Measurements from ENCODE around the gene CAPN13. TPM values are rescaled to one million over a fixed set of nuclear protein-coding genes. Genes with fewer than 3 reads are reported as not detected.

Gene CAPN13
- total and polyA plus RNA-seq, 2 experiments from 2014 or later, result 0.50 to 0.94 TPM

- TF ChIP-seq JUNB (IDR thresholded peaks at IDR 0.05; ENCODE audit: unreplicated experiment), result no peak
- no peak for TF ChIP-seq STAT1 (IDR thresholded peaks at IDR 0.05; ENCODE audit: unreplicated experiment)
- no peak for TF ChIP-seq EZH2phosphoT487 (IDR thresholded peaks at IDR 0.05; ENCODE audit: unreplicated experiment)
- no peak for TF ChIP-seq REST (IDR thresholded peaks at IDR 0.05; ENCODE audit: unreplicated experiment)
- no peak for TF ChIP-seq NANOG (IDR thresholded peaks at IDR 0.05; ENCODE audit: borderline replicate concordance)
- TF ChIP-seq CREB1 (CRISPR knock-in tag; IDR thresholded peaks at IDR 0.05; ENCODE audit: low read depth), result no peak
- no peak for TF ChIP-seq POLR2AphosphoS5 (IDR thresholded peaks at IDR 0.05; ENCODE audit: low read depth)
Observed at GRCh38 chr2:30756971-30757370, 50.3 kb downstream of the CAPN13 start (continued).

- no peaks in the 10 kb centered on the region for H3K36me3 ChIP-seq (ENCODE audit: insufficient read depth)
- peak; percentile 36; the same call in 2 of the 3 replicates for ATAC-seq
- TF ChIP-seq CREB1 (CRISPR knock-in tag; IDR thresholded peaks at IDR 0.05; ENCODE audit: low read depth) (no peak), ZNF462 (CRISPR knock-in tag; IDR thresholded peaks at IDR 0.05) (no peak), ETS1 (IDR thresholded peaks at IDR 0.05) (no peak), CTCF (conservative IDR thresholded peaks at IDR 0.05; ENCODE audit: low read depth in 2 of 2) (no peak), EZH2 (IDR thresholded peaks at IDR 0.05; ENCODE audit: low read depth, unreplicated experiment) (no peak)
Observed at GRCh38 chr2:30756051-30756719, 51.1 kb downstream of the CAPN13 start.

More at GRCh38 chr2:30756051-30756719, 51.1 kb downstream of the CAPN13 start:
- Histone ChIP-seq H3K79me2 (replicated peaks; ENCODE audit: insufficient read depth) (no peaks in the 10 kb centered on the region), H3K4me2 (no peak overlapping the region), H3K4me3 (no peak overlapping the region), H2AFZ (no peak overlapping the region), H3K4me1 (ENCODE audit: insufficient read depth) (no peaks in the 10 kb centered on the region), H3K9me2 (ENCODE audit: insufficient read depth) (no peaks in the 10 kb centered on the region), H3K27ac (ENCODE audit: low read depth) (no peak overlapping the region), H3K27me3 (ENCODE audit: insufficient read depth) (no peaks in the 10 kb centered on the region), H3F3A (replicated peaks; ENCODE audit: low read depth) (no peaks in the 10 kb centered on the region), H4K20me1 (replicated peaks; ENCODE audit: insufficient read depth) (no peaks in the 10 kb centered on the region)
- Mint-ChIP-seq H3K36me3 (ENCODE audit: low read depth) (no peaks in the 10 kb centered on the region), H3K4me3 (no peak overlapping the region), H3K27ac (peak overlapping the region; percentile 22), H3K4me1 (peaks cover 11% of the 10 kb centered on the region), H3K27me3 (ENCODE audit: insufficient read depth, low read depth, poor library complexity) (peaks cover 4% of the 10 kb centered on the region), H3K9me3 (no peaks in the 10 kb centered on the region)
- DNase-seq (ENCODE audit: low spot score), result no peak
